ENCODE results near the gene OR56B4.
"Not testable (repeated sequence)": the region's sequence is repeated elsewhere in the genome, so short reads cannot be mapped to it uniquely, and the experiment has no call there.

OR56B4 gene, protein sequence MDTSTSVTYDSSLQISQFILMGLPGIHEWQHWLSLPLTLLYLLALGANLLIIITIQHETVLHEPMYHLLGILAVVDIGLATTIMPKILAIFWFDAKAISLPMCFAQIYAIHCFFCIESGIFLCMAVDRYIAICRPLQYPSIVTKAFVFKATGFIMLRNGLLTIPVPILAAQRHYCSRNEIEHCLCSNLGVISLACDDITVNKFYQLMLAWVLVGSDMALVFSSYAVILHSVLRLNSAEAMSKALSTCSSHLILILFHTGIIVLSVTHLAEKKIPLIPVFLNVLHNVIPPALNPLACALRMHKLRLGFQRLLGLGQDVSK

DNA sequence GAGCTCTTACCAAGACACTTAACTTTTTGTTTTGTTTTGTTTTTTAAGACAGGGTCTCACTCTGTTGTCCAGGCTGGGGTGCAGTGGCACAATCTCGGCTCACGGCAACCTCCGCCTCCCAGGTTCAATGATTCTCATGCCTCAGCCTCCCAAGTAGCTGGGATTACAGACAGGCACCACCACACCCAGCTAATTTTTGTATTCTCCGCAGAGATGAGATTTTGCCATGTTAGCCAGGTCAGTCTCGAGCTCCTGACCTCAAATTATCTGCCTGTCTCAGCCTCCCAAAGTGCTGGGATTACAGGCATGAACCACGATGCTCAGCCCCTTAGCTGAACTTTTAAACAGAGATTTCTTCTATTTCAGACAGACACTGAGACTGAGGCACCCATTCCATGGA, at the start of gene OR56B4:
Gene OR56B4 (plus strand): TSS at position 301 of the 400 bp plus-strand sequence. CDS start 95 bp downstream, at position 396.
- H3K4me3 ChIP-seq; H3K36me3 ChIP-seq; H3K4me1 ChIP-seq; intact Hi-C loops (cut with DNase I; ENCODE audit: low total_unique reads); H3K27me3 ChIP-seq; H3K27ac ChIP-seq; H3K9me3 ChIP-seq; DNase-seq: not testable (repeated sequence)

DNA sequence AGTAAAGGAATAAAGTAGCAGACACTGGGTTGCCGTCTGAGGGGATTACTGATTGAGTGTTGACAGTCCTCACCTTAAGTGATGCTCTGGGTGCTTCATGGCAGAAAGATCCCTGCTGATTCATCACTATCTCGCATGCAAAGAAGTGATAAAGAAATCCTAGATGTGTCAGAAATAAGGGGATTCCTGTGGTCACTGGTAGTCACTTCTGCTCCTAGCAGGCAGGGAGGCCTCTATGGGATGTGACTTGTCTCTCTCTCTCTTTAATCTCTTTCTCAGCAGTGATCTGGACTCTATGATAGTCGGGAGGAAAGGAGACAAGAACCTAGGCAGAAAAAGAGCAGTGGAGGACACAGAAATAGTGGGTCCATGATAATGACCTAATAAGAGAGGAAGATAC, 46.0 kb upstream of the OR56B4 start:
- H3K4me1 ChIP-seq = no peaks in the 10 kb centered on the region
- no peak overlapping the region for H3K27ac ChIP-seq
- H3K36me3 ChIP-seq = no peaks in the 10 kb centered on the region
- intact Hi-C loops (cut with DNase I; ENCODE audit: low total_unique reads) = no loop called here
- DNase-seq = no peak
- TF ChIP-seq, protein P1, sequence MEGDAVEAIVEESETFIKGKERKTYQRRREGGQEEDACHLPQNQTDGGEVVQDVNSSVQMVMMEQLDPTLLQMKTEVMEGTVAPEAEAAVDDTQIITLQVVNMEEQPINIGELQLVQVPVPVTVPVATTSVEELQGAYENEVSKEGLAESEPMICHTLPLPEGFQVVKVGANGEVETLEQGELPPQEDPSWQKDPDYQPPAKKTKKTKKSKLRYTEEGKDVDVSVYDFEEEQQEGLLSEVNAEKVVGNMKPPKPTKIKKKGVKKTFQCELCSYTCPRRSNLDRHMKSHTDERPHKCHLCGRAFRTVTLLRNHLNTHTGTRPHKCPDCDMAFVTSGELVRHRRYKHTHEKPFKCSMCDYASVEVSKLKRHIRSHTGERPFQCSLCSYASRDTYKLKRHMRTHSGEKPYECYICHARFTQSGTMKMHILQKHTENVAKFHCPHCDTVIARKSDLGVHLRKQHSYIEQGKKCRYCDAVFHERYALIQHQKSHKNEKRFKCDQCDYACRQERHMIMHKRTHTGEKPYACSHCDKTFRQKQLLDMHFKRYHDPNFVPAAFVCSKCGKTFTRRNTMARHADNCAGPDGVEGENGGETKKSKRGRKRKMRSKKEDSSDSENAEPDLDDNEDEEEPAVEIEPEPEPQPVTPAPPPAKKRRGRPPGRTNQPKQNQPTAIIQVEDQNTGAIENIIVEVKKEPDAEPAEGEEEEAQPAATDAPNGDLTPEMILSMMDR (IDR thresholded peaks at IDR 0.05) = no peak
- no peaks in the 10 kb centered on the region for H3K9me3 ChIP-seq
- no peak overlapping the region for H3K4me3 ChIP-seq
- H3K27me3 ChIP-seq = no peaks in the 10 kb centered on the region

DNA sequence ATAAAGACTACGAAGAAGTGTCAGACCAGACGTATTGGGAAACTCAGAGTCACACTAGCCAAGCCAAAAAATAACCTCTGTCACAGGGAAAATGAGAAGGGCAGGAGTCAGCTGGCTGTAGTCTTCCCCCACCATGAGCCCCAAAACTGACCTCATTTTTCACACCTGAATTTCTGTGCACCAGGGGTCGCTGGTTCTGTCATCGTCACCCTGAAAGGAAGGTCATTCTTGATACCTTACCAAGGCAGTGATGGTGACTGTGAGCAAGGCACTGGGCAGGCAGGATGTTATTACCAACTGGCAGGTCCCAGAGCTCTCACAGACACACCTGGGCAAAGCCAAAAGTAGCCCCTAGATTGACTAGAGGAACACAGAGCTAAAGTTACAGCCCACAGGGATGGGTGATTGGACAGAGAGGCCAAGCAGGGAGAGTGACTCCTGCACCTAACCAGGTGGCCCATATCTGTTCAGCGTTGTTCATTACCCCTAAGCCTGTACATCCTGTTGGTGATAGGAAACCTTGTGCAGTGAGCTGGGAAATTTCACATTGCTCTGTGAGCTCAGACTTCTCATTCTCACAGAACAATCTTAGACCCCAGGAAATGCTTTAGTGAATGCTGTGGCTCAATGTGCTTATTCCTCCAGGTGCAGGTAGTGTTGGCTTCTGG, 44.7 kb upstream of the OR56B4 start:
- intact Hi-C loops (cut with DNase I; ENCODE audit: low total_unique reads) = no loop called here
- H3K4me3 ChIP-seq = no peak overlapping the region

DNA sequence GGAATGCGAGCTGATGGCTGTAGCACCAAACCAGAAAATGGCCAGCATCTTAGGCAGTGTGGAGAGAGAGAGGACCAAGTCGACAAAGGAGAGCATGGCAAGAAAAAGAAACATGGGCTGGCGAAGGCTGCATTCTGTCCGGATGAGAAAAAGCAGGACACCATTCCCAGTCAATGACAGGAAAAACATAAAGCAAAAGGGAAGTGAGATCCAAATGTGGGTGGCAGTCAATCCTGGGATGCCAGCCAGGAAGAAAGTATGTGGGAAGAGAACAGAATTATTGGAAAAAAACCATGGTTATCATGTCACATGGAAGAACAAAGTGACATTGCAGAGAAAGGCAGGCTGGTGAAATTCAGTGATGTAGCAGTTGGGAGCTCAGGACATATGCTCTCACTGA, 40.0 kb upstream of the OR56B4 start:
- no peak for DNase-seq
- Histone ChIP-seq H3K36me3 (no peaks in the 10 kb centered on the region), H3K4me3 (no peak overlapping the region), H3K4me1 (no peaks in the 10 kb centered on the region), H3K27ac (no peak overlapping the region), H3K27me3 (no peaks in the 10 kb centered on the region), H3K9me3 (no peaks in the 10 kb centered on the region)
- TF ChIP-seq, protein P1 (IDR thresholded peaks at IDR 0.05) = no peak
- intact Hi-C loops (cut with DNase I; ENCODE audit: low total_unique reads) = no loop called here

More for the DNA sequence above, 44.7 kb upstream of the OR56B4 start:
- Histone ChIP-seq H3K27me3 (no peaks in the 10 kb centered on the region), H3K36me3 (no peaks in the 10 kb centered on the region), H3K4me1 (no peaks in the 10 kb centered on the region), H3K27ac (no peak overlapping the region), H3K9me3 (no peaks in the 10 kb centered on the region)
- DNase-seq = no peak
- TF ChIP-seq, protein P1 (IDR thresholded peaks at IDR 0.05) = no peak

DNA sequence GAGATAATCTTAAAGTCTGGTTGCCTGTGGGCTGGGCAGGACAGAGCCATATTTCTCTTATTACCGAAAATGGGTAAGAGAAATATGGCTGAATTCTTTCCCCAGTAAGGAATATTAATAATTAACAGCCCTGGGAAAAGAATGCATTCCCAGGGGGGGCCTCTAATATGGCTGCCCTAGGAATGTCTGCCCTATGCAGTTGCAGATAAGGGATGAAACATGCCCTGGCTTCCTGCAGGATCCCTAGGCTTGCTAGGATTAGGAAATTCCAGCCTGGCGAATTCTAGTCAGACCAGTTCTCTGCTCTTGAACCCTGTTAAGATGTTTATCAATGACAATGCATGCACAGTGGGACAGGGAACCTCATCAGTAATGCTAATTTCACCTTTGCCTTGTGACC, 31.0 kb upstream of the OR56B4 start:
- H3K9me3 ChIP-seq; H3K36me3 ChIP-seq; H3K4me3 ChIP-seq; DNase-seq; H3K27ac ChIP-seq; H3K4me1 ChIP-seq; H3K27me3 ChIP-seq; intact Hi-C loops (cut with DNase I; ENCODE audit: low total_unique reads): not testable (repeated sequence)

DNA sequence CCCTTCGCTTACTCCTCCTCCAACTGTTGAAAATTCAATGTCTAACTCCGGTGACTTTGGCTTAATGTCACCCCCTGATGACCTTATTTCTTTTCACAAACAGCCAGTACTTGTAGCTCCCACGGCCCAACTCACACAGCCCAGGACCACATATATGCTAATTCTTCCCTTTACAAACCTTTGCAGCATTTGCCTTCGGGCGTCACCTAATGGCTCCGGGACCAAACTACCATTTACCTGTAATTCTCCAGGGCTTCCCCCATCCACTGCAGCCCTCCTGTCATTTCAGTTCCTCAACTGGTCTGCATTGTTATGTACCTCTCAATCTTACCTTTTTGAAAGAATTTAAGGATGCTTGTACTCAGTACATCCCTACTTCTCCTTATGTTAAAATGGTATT, 29.8 kb upstream of the OR56B4 start:
- Histone ChIP-seq H3K27ac (no peak overlapping the region), H3K27me3 (no peaks in the 10 kb centered on the region), H3K4me3 (no peak overlapping the region), H3K36me3 (no peaks in the 10 kb centered on the region), H3K9me3 (no peaks in the 10 kb centered on the region), H3K4me1 (no peaks in the 10 kb centered on the region)
- no peak for DNase-seq
- TF ChIP-seq, protein P1 (IDR thresholded peaks at IDR 0.05) = no peak
- intact Hi-C loops (cut with DNase I; ENCODE audit: low total_unique reads) = no loop called here
